ENCODE data around the gene PRKCH.

DNA sequence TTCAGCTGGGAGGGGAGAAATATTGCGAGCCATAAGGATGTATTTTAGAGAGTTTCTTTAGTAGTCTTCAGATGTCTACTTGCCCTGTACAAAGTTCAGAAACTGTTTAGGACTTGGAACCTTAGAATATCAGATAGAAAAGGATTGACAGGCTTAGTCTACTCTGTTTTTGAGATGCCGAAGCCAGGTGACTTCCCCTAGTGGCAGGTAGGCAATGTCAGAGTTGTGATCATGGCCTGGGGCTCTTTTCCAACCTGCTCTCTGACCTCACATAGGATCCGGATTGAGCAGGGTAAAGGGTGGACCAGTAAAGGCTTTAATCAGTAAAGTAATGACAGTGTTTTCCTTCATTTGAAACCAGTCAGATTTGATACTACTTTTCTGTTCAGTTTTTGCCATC is 59.6 kb downstream of the PRKCH start:
- TF ChIP-seq, protein P1, sequence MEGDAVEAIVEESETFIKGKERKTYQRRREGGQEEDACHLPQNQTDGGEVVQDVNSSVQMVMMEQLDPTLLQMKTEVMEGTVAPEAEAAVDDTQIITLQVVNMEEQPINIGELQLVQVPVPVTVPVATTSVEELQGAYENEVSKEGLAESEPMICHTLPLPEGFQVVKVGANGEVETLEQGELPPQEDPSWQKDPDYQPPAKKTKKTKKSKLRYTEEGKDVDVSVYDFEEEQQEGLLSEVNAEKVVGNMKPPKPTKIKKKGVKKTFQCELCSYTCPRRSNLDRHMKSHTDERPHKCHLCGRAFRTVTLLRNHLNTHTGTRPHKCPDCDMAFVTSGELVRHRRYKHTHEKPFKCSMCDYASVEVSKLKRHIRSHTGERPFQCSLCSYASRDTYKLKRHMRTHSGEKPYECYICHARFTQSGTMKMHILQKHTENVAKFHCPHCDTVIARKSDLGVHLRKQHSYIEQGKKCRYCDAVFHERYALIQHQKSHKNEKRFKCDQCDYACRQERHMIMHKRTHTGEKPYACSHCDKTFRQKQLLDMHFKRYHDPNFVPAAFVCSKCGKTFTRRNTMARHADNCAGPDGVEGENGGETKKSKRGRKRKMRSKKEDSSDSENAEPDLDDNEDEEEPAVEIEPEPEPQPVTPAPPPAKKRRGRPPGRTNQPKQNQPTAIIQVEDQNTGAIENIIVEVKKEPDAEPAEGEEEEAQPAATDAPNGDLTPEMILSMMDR (IDR thresholded peaks at IDR 0.05; ENCODE audit: insufficient read depth, low read length, poor library complexity, severe bottlenecking), result no peak
- TF ChIP-seq EZH2phosphoT487 (conservative IDR thresholded peaks at IDR 0.05; ENCODE audit: low read length), result no peak

Data from SU-DHL-6 (cell line).